AG08396 (cell line): ENCODE data around the gene GTPBP3.

Source experiments
- DNase-seq: peaks from one replicate; pipeline ENCODE4 v3.0.0; 2012; ENCODE audit warnings: low spot score, mixed read lengths

The GTPBP3 gene

DNA sequence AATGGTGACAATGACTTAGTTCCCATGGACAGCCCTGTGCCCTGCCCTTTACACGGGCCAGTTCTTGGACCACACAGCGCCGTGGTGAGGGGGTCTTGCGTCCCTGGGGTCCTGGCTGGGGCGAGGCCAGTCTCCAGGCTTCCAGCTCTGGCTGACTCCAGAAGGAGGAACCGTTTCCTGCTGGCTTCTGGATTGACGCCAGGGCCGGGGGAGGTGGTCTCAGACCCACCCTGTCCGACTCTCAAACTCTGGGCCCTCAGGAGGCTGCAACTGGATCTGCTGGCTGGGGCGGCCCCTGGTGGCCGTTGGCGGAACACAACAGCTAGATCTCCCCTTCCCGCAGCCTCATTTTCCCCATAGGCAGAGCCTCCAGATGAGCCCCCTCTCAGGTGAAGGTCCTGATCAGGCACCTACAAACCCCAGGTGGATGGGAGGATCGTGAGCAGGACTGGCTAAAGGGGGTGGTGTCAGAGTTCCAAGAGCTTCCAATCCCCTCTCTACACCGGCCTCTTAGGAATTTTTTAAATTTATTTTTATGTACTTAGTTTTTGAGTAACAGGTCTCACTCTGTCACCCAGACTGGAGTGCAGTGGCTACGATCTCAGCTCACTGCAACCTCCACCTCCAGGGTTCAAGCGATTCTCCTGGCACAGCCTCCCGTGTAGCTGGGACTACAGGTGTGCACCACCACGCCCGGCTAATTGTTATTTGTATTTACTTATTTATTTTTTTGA is 48.7 kb downstream of the GTPBP3 start:
- DNase-seq, result peak; percentile 84

DNA sequence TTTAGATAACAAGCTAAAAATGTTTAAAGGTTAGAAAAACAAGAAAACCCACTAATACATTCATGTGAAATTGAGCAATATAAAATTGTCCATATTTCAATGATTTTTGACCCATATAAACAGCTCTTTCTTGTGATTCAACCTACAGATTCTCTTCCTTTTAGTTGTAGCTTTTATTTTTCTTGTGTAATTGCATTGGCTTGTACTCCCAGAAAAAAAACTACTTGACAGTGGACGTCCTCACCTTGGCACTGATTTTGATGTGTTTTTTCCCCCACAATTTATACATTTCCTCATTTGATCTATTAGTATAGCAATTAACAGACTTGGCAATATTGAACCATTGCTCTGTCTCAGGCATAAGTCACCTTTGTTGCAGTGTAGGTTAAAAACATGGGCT is 51.9 kb downstream of the GTPBP3 start:
- no peak for DNase-seq

DNA sequence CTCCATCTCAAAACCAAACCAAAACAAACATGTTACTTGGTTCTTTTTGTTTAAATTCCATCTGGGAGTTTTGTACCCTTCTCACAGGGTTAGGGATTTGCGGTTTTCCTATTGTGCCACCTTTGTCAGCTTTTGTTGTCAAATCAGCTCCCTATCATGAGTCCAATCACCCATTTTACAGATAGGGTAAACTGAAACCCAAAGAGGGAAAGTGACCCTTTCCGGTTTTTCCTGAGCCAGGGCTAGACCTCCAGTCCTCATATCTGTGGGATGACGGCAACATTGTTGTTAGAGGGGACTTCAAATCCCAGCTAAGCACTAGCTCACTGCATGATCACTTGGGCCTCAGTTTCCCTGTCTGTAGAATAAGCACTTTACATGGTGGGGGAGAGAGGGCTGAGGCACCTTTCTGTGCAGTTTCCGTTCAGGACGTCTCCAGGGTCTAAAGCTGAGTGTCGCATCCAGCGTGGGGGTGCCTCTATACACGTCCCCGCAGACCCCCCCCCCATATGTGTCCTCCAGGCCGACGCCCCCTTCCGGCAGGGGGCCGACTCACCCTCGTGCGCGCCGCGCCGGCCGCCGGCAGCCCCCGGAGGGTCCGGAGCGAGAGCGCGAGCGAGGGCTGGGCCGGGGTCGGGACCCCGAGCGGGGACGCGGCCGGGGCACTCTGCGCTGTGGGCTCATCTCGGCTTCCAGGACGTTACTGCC is 52.8 kb downstream of the GTPBP3 start:
- no peak for DNase-seq

DNA sequence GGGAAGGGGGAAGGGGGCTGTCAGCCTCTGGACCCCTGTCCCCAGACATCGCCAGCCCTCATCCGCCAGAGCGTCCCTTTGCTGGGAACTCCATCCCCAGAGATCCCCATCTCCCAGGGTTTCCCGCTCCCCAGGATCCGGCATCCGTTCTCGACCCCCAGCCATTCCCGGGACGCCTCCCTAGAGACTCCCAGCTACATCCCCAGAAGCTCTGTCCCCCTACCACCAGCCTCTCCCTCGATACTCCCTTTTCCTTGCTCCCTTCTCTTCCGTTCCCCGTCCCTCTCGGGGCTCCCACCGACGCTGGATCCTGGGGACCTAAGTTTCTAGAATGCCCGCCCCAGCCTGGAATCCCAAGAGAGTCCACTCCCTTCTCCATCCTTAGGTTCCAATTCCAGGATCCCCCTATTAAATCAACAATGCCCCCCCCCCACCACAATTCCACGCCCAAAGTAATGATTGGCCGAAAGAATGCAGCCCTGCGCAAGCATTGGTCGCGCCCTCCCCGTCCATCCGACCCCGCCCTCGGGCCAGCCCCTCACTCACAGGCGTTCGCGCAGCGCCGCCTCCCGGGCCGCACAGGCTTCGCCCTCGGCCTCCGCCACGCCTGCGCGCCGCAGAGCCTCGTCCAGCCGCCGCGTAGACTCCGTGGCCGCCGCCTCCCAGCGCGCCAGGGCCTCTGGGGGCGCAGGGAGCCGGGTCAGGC is 53.5 kb downstream of the GTPBP3 start:
- DNase-seq, result peak; percentile 98

DNA sequence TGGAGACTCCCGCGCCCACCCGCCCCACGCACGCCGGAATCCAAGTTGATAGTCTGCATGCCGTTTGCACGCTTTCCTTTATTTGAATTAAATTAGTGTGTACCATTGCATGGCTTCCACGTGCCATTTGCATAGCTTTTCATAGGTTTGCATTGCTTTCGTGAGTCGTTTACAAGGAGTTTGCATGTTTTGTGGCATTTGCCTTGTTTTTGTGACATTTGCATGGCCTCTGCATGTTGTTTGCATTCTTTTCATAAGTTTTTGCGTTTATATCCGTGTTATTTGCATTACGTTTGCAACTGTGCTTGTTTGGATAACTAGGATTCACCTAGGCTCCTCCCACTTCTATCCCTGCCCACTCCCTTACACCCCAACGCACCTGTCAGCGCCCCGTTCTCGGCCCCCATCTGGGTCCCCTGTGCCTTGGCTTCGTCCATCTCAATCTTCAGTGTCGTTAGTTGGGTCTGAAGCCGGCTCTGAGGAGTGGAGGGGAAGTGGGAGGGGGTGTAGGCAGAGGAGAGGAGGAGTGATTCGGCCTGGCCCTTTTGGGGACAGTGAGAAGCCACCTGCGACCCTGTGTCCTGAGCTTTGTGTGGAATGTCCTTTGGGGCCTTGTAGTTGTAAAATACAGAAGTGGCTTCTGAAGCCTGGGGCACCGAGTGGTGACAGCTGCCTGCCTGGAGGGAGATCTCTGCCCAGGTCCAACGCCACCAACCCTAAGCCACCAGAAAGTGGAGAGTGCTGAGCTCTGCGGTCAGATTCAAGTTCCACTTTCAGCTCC is 54.2 kb downstream of the GTPBP3 start:
- DNase-seq, result no peak
